ENCODE results near the gene CAMK4.

GRCh38 chr5:111227801-111228200, 3.6 kb downstream of the CAMK4 start:
- TF ChIP-seq CTCF (IDR thresholded peaks at IDR 0.05) (no peak), POLR2A (IDR thresholded peaks at IDR 0.05) (no peak), POLR2AphosphoS5 (IDR thresholded peaks at IDR 0.05) (no peak), EP300 (IDR thresholded peaks at IDR 0.05; ENCODE audit: low read depth) (no peak)

Data from transverse colon (tissue), 4 donors.